IPS DF 6.9 (cell line): ENCODE data around the gene KISS1R.

Source experiments
- DNase-seq: peaks from one replicate; pipeline ENCODE4 v3.0.0-alpha.2; 2013; ENCODE audit warnings: low read depth, low spot score
- H3K27ac ChIP-seq: one replicate; pipeline ENCODE4 v1.5.1; 2013; ENCODE audit warnings: low read length, control low read depth
- H3K27me3 ChIP-seq: 2 replicates; pipeline ENCODE4 v1.6.1; 2013; ENCODE audit warnings: mild to moderate bottlenecking, low read length; ENCODE audit not compliant: control insufficient read depth, insufficient read depth
- H3K36me3 ChIP-seq: 2 replicates; pipeline ENCODE4 v1.6.1; 2013; ENCODE audit warnings: low read length; ENCODE audit not compliant: control insufficient read depth, insufficient read depth
- H3K4me1 ChIP-seq: 2 replicates; pipeline ENCODE4 v1.6.1; 2013; ENCODE audit warnings: low read length; ENCODE audit not compliant: control insufficient read depth, insufficient read depth
- H3K4me3 ChIP-seq: 2 replicates; pipeline ENCODE4 v1.5.1; 2013; ENCODE audit warnings: mild to moderate bottlenecking, low read length
- H3K9me3 ChIP-seq: 2 replicates; pipeline ENCODE4 v1.6.1; 2013; ENCODE audit warnings: low read length, inconsistent platforms; ENCODE audit not compliant: control insufficient read depth, insufficient read depth
- WGBS: extraction: QIAGEN DNeasy Blood & Tissue Kit; methylation state at CpG from one replicate; pipeline ENCODE4 v1.1.7; 2013; ENCODE audit warnings: mixed read lengths, missing lambda C conversion rate; ENCODE audit not compliant: insufficient read length, insufficient coverage; 5-methylcytosine and 5-hydroxymethylcytosine counted together

KISS1R gene

GRCh38 chr19:931860-932647 is 14.9 kb downstream of the KISS1R start:
- Histone ChIP-seq H3K9me3 (no peaks in the 10 kb centered on the region), H3K27ac (no peak overlapping the region), H3K4me3 (no peak overlapping the region), H3K4me1 (no peaks in the 10 kb centered on the region), H3K36me3 (peaks cover 4% of the 10 kb centered on the region; the same call in 1 of the 2 replicates), H3K27me3 (no peaks in the 10 kb centered on the region)
- DNase-seq, result no peak
- 100% methylated on average over 3 of the region's 32 CpGs for WGBS

GRCh38 chr19:932648-933552 is 15.8 kb downstream of the KISS1R start:
- no CpG with 5 or more reads among the region's 54 CpGs for WGBS
- no peak for DNase-seq
- H3K36me3 ChIP-seq, result peaks cover 4% of the 10 kb centered on the region; the same call in 1 of the 2 replicates

GRCh38 chr19:933553-933882 is 16.4 kb downstream of the KISS1R start:
- Histone ChIP-seq H3K4me3 (no peak overlapping the region), H3K9me3 (no peaks in the 10 kb centered on the region), H3K27me3 (no peaks in the 10 kb centered on the region), H3K36me3 (peaks cover 9% of the 10 kb centered on the region; the same call in 1 of the 2 replicates), H3K4me1 (no peaks in the 10 kb centered on the region), H3K27ac (no peak overlapping the region)
- DNase-seq, result no peak
- no CpG with 5 or more reads among the region's 14 CpGs for WGBS

More at GRCh38 chr19:932648-933552, 15.8 kb downstream of the KISS1R start:
- H3K27ac ChIP-seq, result no peak overlapping the region
- H3K9me3 ChIP-seq, result no peaks in the 10 kb centered on the region
- H3K4me3 ChIP-seq, result no peak overlapping the region
- no peaks in the 10 kb centered on the region for H3K4me1 ChIP-seq
- H3K27me3 ChIP-seq, result no peaks in the 10 kb centered on the region

- Histone ChIP-seq H3K36me3 (peaks cover 9% of the 10 kb centered on the region; the same call in 1 of the 2 replicates), H3K9me3 (no peaks in the 10 kb centered on the region), H3K27ac (no peak overlapping the region), H3K4me3 (no peak overlapping the region), H3K27me3 (no peaks in the 10 kb centered on the region), H3K4me1 (no peaks in the 10 kb centered on the region)
- no peak for DNase-seq
- WGBS, result no CpG with 5 or more reads among the region's 29 CpGs
These were observed 17.2 kb downstream of the KISS1R start for GRCh38 chr19:934197-934840.

GRCh38 chr19:934865-935479 is 17.8 kb downstream of the KISS1R start:
- Histone ChIP-seq H3K4me3 (no peak overlapping the region), H3K36me3 (peaks cover 5% of the 10 kb centered on the region; the same call in 1 of the 2 replicates), H3K4me1 (no peaks in the 10 kb centered on the region), H3K27me3 (no peaks in the 10 kb centered on the region), H3K27ac (no peak overlapping the region), H3K9me3 (no peaks in the 10 kb centered on the region)
- no peak for DNase-seq
- WGBS, result no CpG with 5 or more reads among the region's 31 CpGs

GRCh38 chr19:936175-936546 is 19.0 kb downstream of the KISS1R start:
- H3K36me3 ChIP-seq, result peaks cover 5% of the 10 kb centered on the region; the same call in 1 of the 2 replicates
- WGBS, result no CpG with 5 or more reads among the region's 10 CpGs
- H3K27ac ChIP-seq, result no peak overlapping the region

GRCh38 chr19:937259-937694 is 20.1 kb downstream of the KISS1R start:
- Histone ChIP-seq H3K27me3 (no peaks in the 10 kb centered on the region), H3K9me3 (no peaks in the 10 kb centered on the region), H3K36me3 (peaks cover 7% of the 10 kb centered on the region; the same call in 1 of the 2 replicates), H3K4me3 (no peak overlapping the region), H3K4me1 (no peaks in the 10 kb centered on the region), H3K27ac (no peak overlapping the region)
- no CpG with 5 or more reads among the region's 16 CpGs for WGBS
- DNase-seq, result no peak

More at GRCh38 chr19:936175-936546, 19.0 kb downstream of the KISS1R start:
- Histone ChIP-seq H3K9me3 (no peaks in the 10 kb centered on the region), H3K4me1 (no peaks in the 10 kb centered on the region), H3K4me3 (no peak overlapping the region), H3K27me3 (no peaks in the 10 kb centered on the region)
- DNase-seq, result no peak

GRCh38 chr19:938233-938923 is 21.2 kb downstream of the KISS1R start:
- H3K27me3 ChIP-seq, result no peaks in the 10 kb centered on the region
- no peaks in the 10 kb centered on the region for H3K9me3 ChIP-seq
- peaks cover 9% of the 10 kb centered on the region; the same call in 1 of the 2 replicates for H3K36me3 ChIP-seq
- no peak overlapping the region for H3K27ac ChIP-seq
- no CpG with 5 or more reads among the region's 23 CpGs for WGBS
- H3K4me1 ChIP-seq, result no peaks in the 10 kb centered on the region
- no peak overlapping the region; the same call in 1 of the 2 replicates for H3K4me3 ChIP-seq
- DNase-seq, result no peak

- no CpG with 5 or more reads among the region's 22 CpGs for WGBS
- H3K9me3 ChIP-seq, result no peaks in the 10 kb centered on the region
- no peak overlapping the region for H3K27ac ChIP-seq
- no peak for DNase-seq
- H3K27me3 ChIP-seq, result no peaks in the 10 kb centered on the region
- no peak overlapping the region for H3K4me3 ChIP-seq
- no peaks in the 10 kb centered on the region for H3K4me1 ChIP-seq
- peaks cover 15% of the 10 kb centered on the region for H3K36me3 ChIP-seq
These were observed 22.3 kb downstream of the KISS1R start for GRCh38 chr19:939439-939838.
